ENCODE results near the gene RUNX2. TPM values are rescaled to one million over a fixed set of nuclear protein-coding genes. Genes with fewer than 3 reads are reported as not detected.
A peak's percentile ranks its signal among the peaks of the same experiment; 100 is the strongest.

Gene RUNX2
- total RNA-seq, 3 donors from 2014 or later: 26.5 to 37.0 (median 31.0) TPM

GRCh38 chr6:45567879-45568278 is 239.7 kb downstream of the RUNX2 start:
- no peak for ATAC-seq
- Mint-ChIP-seq H3K36me3 (ENCODE audit: insufficient read depth) (peaks cover 5% of the 10 kb centered on the region), H3K9me3 (peaks cover 6% of the 10 kb centered on the region), H3K27me3 (ENCODE audit: low read depth) (no peaks in the 10 kb centered on the region), H3K4me3 (no peak overlapping the region), H3K4me1 (ENCODE audit: low read depth) (peaks cover 16% of the 10 kb centered on the region)
- DNase-seq: no peak

DNA sequence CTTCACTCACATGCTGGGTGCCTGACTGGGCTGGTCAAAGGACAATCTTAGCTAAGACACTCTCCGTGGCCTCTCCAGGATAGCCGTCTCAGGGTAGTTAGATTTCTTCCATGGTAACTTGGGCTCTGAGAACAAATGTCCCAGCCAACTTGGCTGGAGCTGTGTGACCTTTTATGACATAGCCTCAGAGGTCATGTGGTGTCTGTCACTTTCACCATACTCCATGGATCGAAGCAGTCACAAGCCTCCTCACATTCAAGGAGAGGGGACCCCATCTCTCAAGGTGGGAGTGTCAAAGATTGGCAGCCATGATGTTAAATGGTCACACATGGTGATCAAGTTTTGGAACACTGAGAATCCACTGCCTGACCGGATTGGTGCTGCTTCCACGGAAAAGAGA is 240.5 kb downstream of the RUNX2 start:
- H3K27me3 Mint-ChIP-seq (ENCODE audit: low read depth): no peaks in the 10 kb centered on the region
- DNase-seq (no peak), ATAC-seq (no peak)
- peaks cover 23% of the 10 kb centered on the region for H3K4me1 Mint-ChIP-seq (ENCODE audit: low read depth)
- H3K9me3 Mint-ChIP-seq: peaks cover 6% of the 10 kb centered on the region
- no peak overlapping the region for H3K4me3 Mint-ChIP-seq
- H3K36me3 Mint-ChIP-seq (ENCODE audit: insufficient read depth): peaks cover 5% of the 10 kb centered on the region

DNA sequence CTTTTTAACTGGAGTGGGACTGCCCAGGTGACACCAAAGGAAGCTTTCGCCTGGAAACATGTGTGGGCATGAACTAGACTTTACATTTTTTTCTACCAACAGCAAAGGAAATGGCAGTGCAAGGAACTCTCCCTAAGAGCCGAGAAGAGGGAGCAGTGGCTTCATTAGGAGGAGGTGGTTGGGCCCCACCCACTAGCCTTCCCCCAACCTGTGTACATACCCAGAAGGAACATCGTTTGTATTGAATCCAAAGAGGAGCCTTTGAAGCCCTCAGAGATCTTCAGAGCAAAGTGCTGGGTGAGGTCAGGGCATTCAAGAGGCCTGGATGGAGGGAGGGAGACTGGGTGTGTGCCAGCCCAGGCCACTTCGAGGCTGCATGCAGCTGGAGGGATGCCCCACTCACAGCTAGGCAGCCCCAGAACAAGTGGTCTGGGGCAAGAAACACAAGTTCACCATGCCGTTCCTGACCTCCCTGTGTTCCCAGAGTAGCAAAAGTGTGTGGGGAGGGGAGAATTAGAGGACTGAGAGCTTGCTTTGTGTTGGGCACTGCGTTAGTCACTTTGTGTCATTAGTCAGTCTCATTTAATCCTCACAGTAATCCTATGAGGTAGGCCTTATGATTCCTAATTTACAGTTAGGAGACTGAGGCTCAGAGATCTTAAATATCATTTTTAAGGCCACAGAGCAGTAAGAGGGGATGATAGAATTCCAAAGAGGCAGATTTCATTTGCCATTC is 241.2 kb downstream of the RUNX2 start:
- ATAC-seq: no peak

GRCh38 chr6:45571159-45571558 is 243.0 kb downstream of the RUNX2 start:
- peaks cover 6% of the 10 kb centered on the region for H3K9me3 Mint-ChIP-seq
- no peak overlapping the region for H3K4me3 Mint-ChIP-seq
- ATAC-seq (peak in 1 of 2 donors; percentile 53), DNase-seq (no peak)
- peaks cover 5% of the 10 kb centered on the region for H3K36me3 Mint-ChIP-seq (ENCODE audit: insufficient read depth)
- H3K27me3 Mint-ChIP-seq (ENCODE audit: low read depth): no peaks in the 10 kb centered on the region
- H3K4me1 Mint-ChIP-seq (ENCODE audit: low read depth): peaks cover 27% of the 10 kb centered on the region

More for the DNA sequence above, 241.2 kb downstream of the RUNX2 start:
- H3K4me3 Mint-ChIP-seq: no peak overlapping the region
- H3K9me3 Mint-ChIP-seq: peaks cover 6% of the 10 kb centered on the region
- no peak for DNase-seq
- peaks cover 27% of the 10 kb centered on the region for H3K4me1 Mint-ChIP-seq (ENCODE audit: low read depth)
- peaks cover 5% of the 10 kb centered on the region for H3K36me3 Mint-ChIP-seq (ENCODE audit: insufficient read depth)
- H3K27me3 Mint-ChIP-seq (ENCODE audit: low read depth): no peaks in the 10 kb centered on the region

- DNase-seq: no peak
- Mint-ChIP-seq H3K9me3 (no peaks in the 10 kb centered on the region), H3K4me3 (no peak overlapping the region), H3K27me3 (ENCODE audit: low read depth) (no peaks in the 10 kb centered on the region), H3K36me3 (ENCODE audit: insufficient read depth) (no peaks in the 10 kb centered on the region), H3K4me1 (ENCODE audit: low read depth) (peaks cover 27% of the 10 kb centered on the region)
- no peak for ATAC-seq
Observed at GRCh38 chr6:45572833-45573232, 244.7 kb downstream of the RUNX2 start.

DNA sequence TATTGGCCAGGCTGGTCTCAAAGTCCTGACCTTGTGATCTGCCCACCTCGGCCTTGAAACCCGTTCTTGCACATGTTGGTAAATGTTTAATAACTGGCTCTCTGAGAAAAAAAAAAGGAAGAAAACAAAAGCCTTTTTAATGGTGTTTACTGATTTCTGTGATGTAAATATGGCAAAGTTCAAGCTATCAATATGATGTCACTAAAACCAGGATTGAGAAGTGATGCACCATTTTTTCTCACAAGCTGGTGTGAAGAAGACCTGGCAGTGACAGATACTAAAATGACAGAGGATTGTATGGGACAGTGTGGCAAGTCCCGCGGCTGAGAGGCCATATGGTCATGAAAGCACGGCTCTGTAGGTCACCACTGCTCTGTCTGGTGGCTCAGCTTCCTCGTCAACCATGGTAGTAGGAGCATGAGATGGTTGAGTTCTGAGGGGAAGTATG is 245.9 kb downstream of the RUNX2 start:
- no peak for DNase-seq
- no peak for ATAC-seq
- H3K4me1 Mint-ChIP-seq (ENCODE audit: low read depth): peaks cover 25% of the 10 kb centered on the region
- H3K27me3 Mint-ChIP-seq (ENCODE audit: low read depth): no peaks in the 10 kb centered on the region
- no peaks in the 10 kb centered on the region for H3K36me3 Mint-ChIP-seq (ENCODE audit: insufficient read depth)
- H3K4me3 Mint-ChIP-seq: no peak overlapping the region
- H3K9me3 Mint-ChIP-seq: no peaks in the 10 kb centered on the region

- DNase-seq (no peak), ATAC-seq (no peak)
- Mint-ChIP-seq H3K36me3 (ENCODE audit: insufficient read depth) (no peaks in the 10 kb centered on the region), H3K27me3 (ENCODE audit: low read depth) (no peaks in the 10 kb centered on the region), H3K4me3 (no peak overlapping the region), H3K4me1 (ENCODE audit: low read depth) (peaks cover 23% of the 10 kb centered on the region), H3K9me3 (no peaks in the 10 kb centered on the region)
Observed at GRCh38 chr6:45574885-45575284, 246.8 kb downstream of the RUNX2 start.

GRCh38 chr6:45576648-45577624 is 248.8 kb downstream of the RUNX2 start:
- Mint-ChIP-seq H3K9me3 (peaks cover 6% of the 10 kb centered on the region), H3K27me3 (ENCODE audit: low read depth) (no peaks in the 10 kb centered on the region), H3K4me1 (ENCODE audit: low read depth) (peaks cover 17% of the 10 kb centered on the region), H3K4me3 (no peak overlapping the region), H3K36me3 (ENCODE audit: insufficient read depth) (peaks cover under 1% of the 10 kb centered on the region)
- no peak for DNase-seq
- no peak for ATAC-seq

DNA sequence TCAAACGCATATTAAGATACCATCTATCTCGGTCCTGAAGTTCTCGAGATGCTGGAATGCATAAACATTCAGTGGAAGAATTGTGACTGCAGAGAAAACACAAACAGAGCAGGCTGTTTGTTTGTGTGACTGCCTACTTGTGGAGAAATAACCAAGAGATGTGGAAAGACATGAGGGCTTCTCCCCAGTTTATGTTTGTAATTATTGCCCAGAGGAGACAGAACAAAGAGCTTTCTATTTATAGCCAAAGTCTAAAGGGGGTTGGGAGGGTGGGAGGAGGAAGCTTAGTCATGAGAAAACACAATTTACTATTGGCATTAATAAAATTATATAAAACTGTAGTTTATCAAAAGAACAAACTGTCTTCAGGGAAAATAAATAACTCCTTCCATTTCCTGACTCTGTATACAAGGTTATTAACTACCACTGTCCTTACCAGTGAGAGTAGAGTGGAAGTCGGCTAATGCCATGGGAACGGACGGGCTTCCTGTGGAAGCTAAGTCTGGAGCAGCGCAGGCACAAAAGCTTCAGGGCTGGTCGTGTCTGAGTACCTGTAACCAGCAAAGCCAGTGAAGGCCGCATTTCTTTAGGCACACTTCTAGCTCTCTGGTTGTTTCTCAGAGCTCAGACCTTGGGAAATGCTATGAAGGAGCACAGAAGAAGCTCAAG is 249.8 kb downstream of the RUNX2 start:
- peaks cover 10% of the 10 kb centered on the region for H3K4me1 Mint-ChIP-seq (ENCODE audit: low read depth)
- ATAC-seq (no peak), DNase-seq (no peak)
- H3K9me3 Mint-ChIP-seq: peaks cover 8% of the 10 kb centered on the region
- peaks cover 2% of the 10 kb centered on the region for H3K36me3 Mint-ChIP-seq (ENCODE audit: insufficient read depth)
- H3K27me3 Mint-ChIP-seq (ENCODE audit: low read depth): no peaks in the 10 kb centered on the region
- H3K4me3 Mint-ChIP-seq: no peak overlapping the region

DNA sequence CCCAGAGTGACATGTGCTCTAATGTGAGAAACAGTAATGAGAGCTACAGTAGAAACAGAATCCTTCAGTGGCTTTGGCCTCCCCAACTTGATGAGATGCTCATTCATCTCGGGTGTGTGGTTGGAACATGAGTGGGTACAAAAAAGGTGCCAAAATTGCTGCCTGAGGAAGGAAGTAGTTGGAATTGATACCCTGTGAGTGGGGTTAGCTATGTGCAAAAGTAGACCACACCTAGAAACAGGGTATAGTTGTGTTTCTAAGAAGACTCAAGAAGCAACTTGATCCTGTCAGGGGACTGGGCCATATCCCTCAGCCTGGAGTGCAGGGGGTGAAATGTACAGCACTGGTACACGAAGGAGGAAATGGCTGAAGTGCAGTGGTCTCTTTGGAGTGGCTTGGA is 256.0 kb downstream of the RUNX2 start:
- Mint-ChIP-seq H3K27me3 (ENCODE audit: low read depth) (no peaks in the 10 kb centered on the region), H3K36me3 (ENCODE audit: insufficient read depth) (peaks cover 2% of the 10 kb centered on the region), H3K9me3 (peaks cover 8% of the 10 kb centered on the region), H3K4me3 (no peak overlapping the region), H3K4me1 (ENCODE audit: low read depth) (peaks cover 52% of the 10 kb centered on the region)
- ATAC-seq: peak; percentile 41 to 60
- no peak for DNase-seq

GRCh38 chr6:45586216-45587171 is 258.4 kb downstream of the RUNX2 start:
- H3K4me3 Mint-ChIP-seq: peak overlapping the region; percentile 61
- ATAC-seq: peak; percentile 41 to 63
- peak; percentile 50 for DNase-seq
- peaks cover 76% of the 10 kb centered on the region for H3K4me1 Mint-ChIP-seq (ENCODE audit: low read depth)
- H3K27me3 Mint-ChIP-seq (ENCODE audit: low read depth): no peaks in the 10 kb centered on the region
- H3K9me3 Mint-ChIP-seq: peaks cover 4% of the 10 kb centered on the region
- peaks cover 2% of the 10 kb centered on the region for H3K36me3 Mint-ChIP-seq (ENCODE audit: insufficient read depth)

DNA sequence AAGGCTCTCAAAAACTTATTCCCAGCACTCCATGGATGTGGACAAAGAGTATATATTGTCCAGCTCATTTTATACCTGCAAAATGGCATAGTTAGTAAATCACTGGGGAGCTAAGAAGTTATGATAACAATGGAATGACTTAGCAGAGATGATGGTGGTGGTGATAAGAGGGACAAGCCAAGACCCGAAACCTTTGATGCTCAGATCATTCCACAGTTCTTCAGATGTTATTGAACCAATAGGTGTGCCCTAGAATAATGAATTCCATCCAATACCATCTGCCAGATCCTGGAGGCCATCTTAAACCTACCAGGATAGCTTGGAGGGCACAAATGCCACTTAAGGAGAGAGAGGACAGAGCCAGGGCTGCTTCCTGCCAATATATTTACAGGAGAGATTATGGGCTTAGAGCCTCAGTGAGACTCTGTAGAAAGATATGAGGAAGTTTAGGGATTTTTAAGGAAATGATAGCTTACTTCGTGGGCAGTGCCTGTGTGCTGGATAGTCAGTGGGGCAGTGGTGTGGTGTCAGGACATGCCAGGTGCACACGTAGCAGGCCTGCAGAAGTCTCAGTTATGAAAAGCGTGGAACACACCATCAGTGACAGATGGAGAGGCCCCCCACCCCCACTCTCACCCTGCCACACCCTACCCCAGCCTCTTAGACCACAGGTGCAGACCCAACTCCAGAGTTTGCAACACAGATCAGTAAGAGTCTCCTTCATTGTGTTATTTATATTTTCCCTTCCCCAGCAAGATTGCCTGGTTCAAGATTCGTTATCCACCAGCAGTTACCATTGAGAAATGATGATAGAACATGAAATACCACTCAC is 259.3 kb downstream of the RUNX2 start:
- Mint-ChIP-seq H3K4me1 (ENCODE audit: low read depth) (peaks cover 85% of the 10 kb centered on the region), H3K9me3 (no peaks in the 10 kb centered on the region), H3K4me3 (no peak overlapping the region), H3K27me3 (ENCODE audit: low read depth) (no peaks in the 10 kb centered on the region), H3K36me3 (ENCODE audit: insufficient read depth) (no peaks in the 10 kb centered on the region)
- DNase-seq (no peak), ATAC-seq (no peak)

DNA sequence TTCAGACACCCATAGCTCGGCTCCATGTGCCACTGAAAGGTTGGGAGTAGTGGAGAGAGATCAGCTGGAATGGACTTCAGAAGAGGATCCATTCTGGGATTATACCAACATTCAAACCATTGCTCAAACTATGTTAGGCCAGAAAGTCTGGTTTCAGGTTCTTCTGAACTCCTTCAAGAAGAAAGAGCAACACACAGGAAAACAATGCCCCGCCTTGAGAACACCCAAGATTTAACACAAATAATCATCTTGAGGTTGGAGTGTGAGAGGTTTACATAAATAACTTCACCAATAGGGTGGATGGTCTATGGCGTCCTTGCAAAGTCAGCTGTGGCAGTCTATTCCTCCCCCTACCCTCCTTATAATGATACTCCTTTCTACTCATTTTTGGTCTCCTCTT is 261.2 kb downstream of the RUNX2 start:
- Mint-ChIP-seq H3K36me3 (ENCODE audit: insufficient read depth) (peaks cover 2% of the 10 kb centered on the region), H3K4me3 (no peak overlapping the region), H3K4me1 (ENCODE audit: low read depth) (peaks cover 87% of the 10 kb centered on the region), H3K9me3 (no peaks in the 10 kb centered on the region), H3K27me3 (ENCODE audit: low read depth) (no peaks in the 10 kb centered on the region)
- no peak for ATAC-seq
- no peak for DNase-seq

All from activated T-cell treated with anti-CD3 and anti-CD28 coated beads, Interleukin-2, amount 50 U/mL, for 4 hours (primary cell).